HEK293 (cell line): Measurements from ENCODE around the gene SH3D19.

Experiments used
- CTCF ChIA-PET: fragments of 350-600 bp; formaldehyde crosslinking; extraction: SDS; loops from one replicate; lab custom pipeline; 2021; ENCODE audit warnings: antibody characterized with exemption; lab: Yijun Ruan, JAX
- POLR2A ChIA-PET: fragments of 300-600 bp; formaldehyde crosslinking; extraction: SDS; loops from one replicate; lab custom pipeline; 2020; ENCODE audit warnings: antibody characterized with exemption, inconsistent platforms; lab: Yijun Ruan, JAX
- H3K27ac ChIP-seq: fragments of 200-500 bp; sonication (Bioruptor generic); 2 replicates; pipeline ENCODE4 v1.5.1; 2014; ENCODE audit warnings: low read depth, low read length, control low read depth, inconsistent platforms; ENCODE audit errors: extremely low read depth
- H3K36me3 ChIP-seq, 2 experiments: fragments of 200-500 bp in 1 of 2; sonication (Bioruptor generic) in 1 of 2; 1 replicate in 1 of 2; 2 replicates in 1 of 2; pipeline ENCODE4 v1.5.1; 2014 to 2017; ENCODE audit warnings: inconsistent platforms in 2 of 2, low read length in 2 of 2; ENCODE audit not compliant: control insufficient read depth in 2 of 2, insufficient read depth in 1 of 2
- H3K4me1 ChIP-seq: fragments of 200-500 bp; sonication (Bioruptor generic); 2 replicates; pipeline ENCODE4 v1.5.1; 2014; ENCODE audit warnings: mild to moderate bottlenecking, low read length, inconsistent platforms; ENCODE audit not compliant: control insufficient read depth, insufficient read depth
- H3K4me3 ChIP-seq: 2 replicates; pipeline ENCODE4 v1.5.1; 2011; ENCODE audit warnings: low read depth, mild to moderate bottlenecking, control low read depth, low read length, moderate library complexity
- H3K9me3 ChIP-seq: fragments of 200-500 bp; sonication (Bioruptor generic); 2 replicates; pipeline ENCODE4 v1.5.1; 2014; ENCODE audit warnings: low read depth, low read length, inconsistent platforms; ENCODE audit not compliant: control insufficient read depth, insufficient read depth
- FEZF1 ChIP-seq: fragments of 450-650 bp; formaldehyde crosslinking; IDR thresholded peaks from 2 replicates; pipeline ENCODE4 v1.5.1; 2016; ENCODE audit warnings: missing biosample characterization, missing genetic modification characterization
- KLF8 ChIP-seq: fragments of 450-650 bp; formaldehyde crosslinking; IDR thresholded peaks from 2 replicates; pipeline ENCODE4 v1.5.1; 2016; ENCODE audit warnings: missing biosample characterization, missing genetic modification characterization
- TRIM28 ChIP-seq: IDR thresholded peaks from 2 replicates; pipeline ENCODE4 v1.6.1; 2011; ENCODE audit warnings: low read length, control low read depth, borderline replicate concordance
- ZFHX2 ChIP-seq: fragments of 450-650 bp; formaldehyde crosslinking; conservative IDR thresholded peaks from 2 replicates; pipeline ENCODE4 v1.5.1; 2016; ENCODE audit warnings: missing biosample characterization, missing genetic modification characterization
- ZIC2 ChIP-seq: fragments of 450-650 bp; formaldehyde crosslinking; IDR thresholded peaks from 2 replicates; pipeline ENCODE4 v1.5.1; 2016; ENCODE audit warnings: missing biosample characterization, missing genetic modification characterization
- ZNF112 ChIP-seq: fragments of 450-650 bp; formaldehyde crosslinking; IDR thresholded peaks from 2 replicates; pipeline ENCODE4 v1.5.0; 2017; ENCODE audit warnings: missing biosample characterization, missing genetic modification characterization
- ZNF114 ChIP-seq: fragments of 450-650 bp; formaldehyde crosslinking; IDR thresholded peaks from 2 replicates; pipeline ENCODE4 v1.5.0; 2017; ENCODE audit warnings: missing biosample characterization, missing genetic modification characterization
- ZNF155 ChIP-seq: fragments of 450-650 bp; formaldehyde crosslinking; IDR thresholded peaks from 2 replicates; pipeline ENCODE4 v1.5.1; 2016; ENCODE audit warnings: missing biosample characterization, missing genetic modification characterization
- ZNF23 ChIP-seq: fragments of 450-650 bp; formaldehyde crosslinking; IDR thresholded peaks from 2 replicates; pipeline ENCODE4 v1.5.1; 2016; ENCODE audit warnings: missing biosample characterization, missing genetic modification characterization, borderline replicate concordance
- ZNF266 ChIP-seq: fragments of 450-650 bp; formaldehyde crosslinking; IDR thresholded peaks from 2 replicates; pipeline ENCODE4 v1.5.1; 2016; ENCODE audit warnings: missing biosample characterization, missing genetic modification characterization, low read depth
- ZNF324 ChIP-seq: fragments of 450-650 bp; formaldehyde crosslinking; IDR thresholded peaks from 2 replicates; pipeline ENCODE4 v1.5.1; 2016; ENCODE audit warnings: missing biosample characterization, missing genetic modification characterization
- ZNF426 ChIP-seq: fragments of 450-650 bp; formaldehyde crosslinking; IDR thresholded peaks from 2 replicates; pipeline ENCODE4 v1.5.1; 2017; ENCODE audit warnings: missing biosample characterization, missing genetic modification characterization, mild to moderate bottlenecking, inconsistent platforms, moderate library complexity
- ZNF521 ChIP-seq: fragments of 450-650 bp; formaldehyde crosslinking; IDR thresholded peaks from 2 replicates; pipeline ENCODE4 v1.5.1; 2017; ENCODE audit warnings: missing biosample characterization, mild to moderate bottlenecking, missing genetic modification characterization
- ZNF530 ChIP-seq: fragments of 450-650 bp; formaldehyde crosslinking; IDR thresholded peaks from 2 replicates; pipeline ENCODE4 v1.5.1; 2016; ENCODE audit warnings: low read depth, missing biosample characterization, missing genetic modification characterization
- ZNF555 ChIP-seq: fragments of 450-650 bp; formaldehyde crosslinking; conservative IDR thresholded peaks from 2 replicates; pipeline ENCODE4 v1.5.1; 2017; ENCODE audit warnings: missing biosample characterization, mild to moderate bottlenecking, missing genetic modification characterization, inconsistent platforms
- ZNF560 ChIP-seq: fragments of 450-650 bp; formaldehyde crosslinking; IDR thresholded peaks from 2 replicates; pipeline ENCODE4 v1.5.1; 2017; ENCODE audit warnings: missing biosample characterization, missing genetic modification characterization, borderline replicate concordance
- ZNF561 ChIP-seq: fragments of 450-650 bp; IDR thresholded peaks from 2 replicates; pipeline ENCODE4 v1.5.1; 2018; ENCODE audit warnings: missing biosample characterization, missing genetic modification characterization, borderline replicate concordance
- ZNF624 ChIP-seq: fragments of 450-650 bp; formaldehyde crosslinking; IDR thresholded peaks from 2 replicates; pipeline ENCODE4 v1.5.1; 2017; ENCODE audit warnings: missing biosample characterization, missing genetic modification characterization
- ZNF747 ChIP-seq: fragments of 450-650 bp; formaldehyde crosslinking; IDR thresholded peaks from 2 replicates; pipeline ENCODE4 v1.5.1; 2016; ENCODE audit warnings: missing biosample characterization, missing genetic modification characterization
- ZNF792 ChIP-seq: fragments of 450-650 bp; formaldehyde crosslinking; IDR thresholded peaks from 2 replicates; pipeline ENCODE4 v1.5.1; 2016; ENCODE audit warnings: missing biosample characterization, missing genetic modification characterization
- TF ChIP-seq, protein P1 (sequence below): fragments of 450-650 bp; formaldehyde crosslinking; IDR thresholded peaks from 2 replicates; pipeline ENCODE4 v1.5.1; 2017; ENCODE audit warnings: missing biosample characterization, missing genetic modification characterization
- TF ChIP-seq, protein P2 (sequence below): fragments of 450-650 bp; formaldehyde crosslinking; IDR thresholded peaks from 2 replicates; pipeline ENCODE4 v1.5.1; 2017; ENCODE audit warnings: missing biosample characterization, missing genetic modification characterization
- TF ChIP-seq, protein P3 (sequence below): fragments of 450-650 bp; formaldehyde crosslinking; IDR thresholded peaks from 2 replicates; pipeline ENCODE4 v1.5.1; 2017; ENCODE audit warnings: missing biosample characterization, mild to moderate bottlenecking, missing genetic modification characterization, moderate library complexity
- TF ChIP-seq, protein P4 (sequence below): fragments of 450-650 bp; formaldehyde crosslinking; IDR thresholded peaks from 2 replicates; pipeline ENCODE4 v1.5.1; 2016; ENCODE audit warnings: missing biosample characterization, missing genetic modification characterization
- TF ChIP-seq, protein P5 (sequence below): fragments of 450-650 bp; formaldehyde crosslinking; IDR thresholded peaks from 2 replicates; pipeline ENCODE4 v1.5.1; 2016; ENCODE audit warnings: missing biosample characterization, missing genetic modification characterization, low read depth

SH3D19 gene

DNA sequence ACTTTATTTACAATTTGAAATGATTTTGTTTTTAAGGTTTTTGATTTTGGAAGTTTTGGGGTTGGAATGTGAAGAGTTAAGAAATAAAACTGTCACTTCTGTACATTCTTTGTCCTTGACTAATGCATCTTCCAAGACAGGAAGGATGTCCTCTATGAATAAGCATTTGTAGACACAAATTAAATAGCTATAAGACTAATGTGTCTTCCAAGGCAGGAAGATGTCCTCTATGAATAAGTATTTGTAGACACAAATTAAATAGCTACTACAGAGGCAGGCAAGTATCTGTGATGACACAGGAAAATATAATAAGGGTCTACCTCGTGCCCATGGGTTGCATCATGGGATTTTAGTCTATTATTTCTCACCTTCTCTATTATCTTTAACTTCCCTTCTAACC is 33.9 kb downstream of the SH3D19 start:
- Histone ChIP-seq H3K36me3 (peaks cover 0 to 6% of the 10 kb centered on the region in 2 experiments; a peak in 1 of 3 replicates), H3K4me1 (peaks cover 2% of the 10 kb centered on the region; the same call in 1 of the 2 replicates), H3K9me3 (no peaks in the 10 kb centered on the region), H3K4me3 (no peak overlapping the region), H3K27ac (no peak overlapping the region)
- no peak for TF ChIP-seq ZNF555 (tag by site-specific recombination)
- TF ChIP-seq, protein P1, sequence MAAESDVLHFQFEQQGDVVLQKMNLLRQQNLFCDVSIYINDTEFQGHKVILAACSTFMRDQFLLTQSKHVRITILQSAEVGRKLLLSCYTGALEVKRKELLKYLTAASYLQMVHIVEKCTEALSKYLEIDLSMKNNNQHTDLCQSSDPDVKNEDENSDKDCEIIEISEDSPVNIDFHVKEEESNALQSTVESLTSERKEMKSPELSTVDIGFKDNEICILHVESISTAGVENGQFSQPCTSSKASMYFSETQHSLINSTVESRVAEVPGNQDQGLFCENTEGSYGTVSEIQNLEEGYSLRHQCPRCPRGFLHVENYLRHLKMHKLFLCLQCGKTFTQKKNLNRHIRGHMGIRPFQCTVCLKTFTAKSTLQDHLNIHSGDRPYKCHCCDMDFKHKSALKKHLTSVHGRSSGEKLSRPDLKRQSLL (tag by site-specific recombination), result no peak
- no peak for TF ChIP-seq FEZF1 (tag by site-specific recombination)
- no peak for TF ChIP-seq ZNF747
- no peak for TF ChIP-seq TRIM28
- TF ChIP-seq ZNF560 (tag by site-specific recombination), result no peak
- ChIA-PET POLR2A (no interaction called here), CTCF (interaction anchor here (0.7 kb wide), 1 partner anchor 16 kb away, joined by 3 read pairs; no protein-coding TSS in a partner anchor)

DNA sequence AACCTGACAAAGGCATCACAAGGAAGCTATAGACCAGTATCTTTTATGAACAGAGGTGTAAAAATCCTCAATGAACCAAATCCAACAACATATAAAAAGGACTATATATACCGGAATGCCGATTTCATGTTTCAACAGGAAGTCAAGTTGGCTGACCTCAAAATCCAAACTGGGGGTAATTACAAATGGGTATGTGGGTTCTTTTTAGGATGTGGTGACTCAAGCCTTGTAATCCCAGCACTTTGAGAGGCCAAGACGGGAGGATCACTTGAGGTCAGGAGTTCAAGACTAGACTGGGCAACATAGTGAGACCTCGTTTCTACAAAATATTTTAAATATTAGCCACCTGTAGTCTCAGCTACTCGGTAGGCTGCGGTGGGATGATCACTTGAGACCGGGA is 38.0 kb downstream of the SH3D19 start:
- Histone ChIP-seq H3K4me1 (no peaks in the 10 kb centered on the region), H3K9me3 (no peaks in the 10 kb centered on the region), H3K36me3 (no peaks in the 10 kb centered on the region), H3K27ac (no peak overlapping the region), H3K4me3 (no peak overlapping the region)
- ChIA-PET POLR2A (no interaction called here), CTCF (interaction anchor here (0.8 kb wide), 1 partner anchor 189 kb away, joined by 3 read pairs; no protein-coding TSS in a partner anchor)
- TF ChIP-seq, protein P2, sequence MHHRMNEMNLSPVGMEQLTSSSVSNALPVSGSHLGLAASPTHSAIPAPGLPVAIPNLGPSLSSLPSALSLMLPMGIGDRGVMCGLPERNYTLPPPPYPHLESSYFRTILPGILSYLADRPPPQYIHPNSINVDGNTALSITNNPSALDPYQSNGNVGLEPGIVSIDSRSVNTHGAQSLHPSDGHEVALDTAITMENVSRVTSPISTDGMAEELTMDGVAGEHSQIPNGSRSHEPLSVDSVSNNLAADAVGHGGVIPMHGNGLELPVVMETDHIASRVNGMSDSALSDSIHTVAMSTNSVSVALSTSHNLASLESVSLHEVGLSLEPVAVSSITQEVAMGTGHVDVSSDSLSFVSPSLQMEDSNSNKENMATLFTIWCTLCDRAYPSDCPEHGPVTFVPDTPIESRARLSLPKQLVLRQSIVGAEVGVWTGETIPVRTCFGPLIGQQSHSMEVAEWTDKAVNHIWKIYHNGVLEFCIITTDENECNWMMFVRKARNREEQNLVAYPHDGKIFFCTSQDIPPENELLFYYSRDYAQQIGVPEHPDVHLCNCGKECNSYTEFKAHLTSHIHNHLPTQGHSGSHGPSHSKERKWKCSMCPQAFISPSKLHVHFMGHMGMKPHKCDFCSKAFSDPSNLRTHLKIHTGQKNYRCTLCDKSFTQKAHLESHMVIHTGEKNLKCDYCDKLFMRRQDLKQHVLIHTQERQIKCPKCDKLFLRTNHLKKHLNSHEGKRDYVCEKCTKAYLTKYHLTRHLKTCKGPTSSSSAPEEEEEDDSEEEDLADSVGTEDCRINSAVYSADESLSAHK (tag by site-specific recombination), result no peak
- TF ChIP-seq ZNF521 (tag by site-specific recombination) (no peak), ZNF114 (no peak), ZNF266 (tag by site-specific recombination) (no peak), ZNF155 (tag by site-specific recombination) (no peak), ZNF624 (tag by site-specific recombination) (no peak), KLF8 (tag by site-specific recombination) (no peak), ZNF112 (tag by site-specific recombination) (no peak), ZNF792 (tag by site-specific recombination) (no peak), ZNF561 (no peak), ZNF23 (tag by site-specific recombination) (no peak), ZFHX2 (no peak), ZNF426 (tag by site-specific recombination) (no peak), ZNF324 (tag by site-specific recombination) (no peak), ZIC2 (no peak), ZNF530 (no peak)
- TF ChIP-seq, protein P3, sequence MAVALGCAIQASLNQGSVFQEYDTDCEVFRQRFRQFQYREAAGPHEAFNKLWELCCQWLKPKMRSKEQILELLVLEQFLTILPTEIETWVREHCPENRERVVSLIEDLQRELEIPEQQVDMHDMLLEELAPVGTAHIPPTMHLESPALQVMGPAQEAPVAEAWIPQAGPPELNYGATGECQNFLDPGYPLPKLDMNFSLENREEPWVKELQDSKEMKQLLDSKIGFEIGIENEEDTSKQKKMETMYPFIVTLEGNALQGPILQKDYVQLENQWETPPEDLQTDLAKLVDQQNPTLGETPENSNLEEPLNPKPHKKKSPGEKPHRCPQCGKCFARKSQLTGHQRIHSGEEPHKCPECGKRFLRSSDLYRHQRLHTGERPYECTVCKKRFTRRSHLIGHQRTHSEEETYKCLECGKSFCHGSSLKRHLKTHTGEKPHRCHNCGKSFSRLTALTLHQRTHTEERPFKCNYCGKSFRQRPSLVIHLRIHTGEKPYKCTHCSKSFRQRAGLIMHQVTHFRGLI (tag by site-specific recombination), result no peak
- TF ChIP-seq, protein P4, sequence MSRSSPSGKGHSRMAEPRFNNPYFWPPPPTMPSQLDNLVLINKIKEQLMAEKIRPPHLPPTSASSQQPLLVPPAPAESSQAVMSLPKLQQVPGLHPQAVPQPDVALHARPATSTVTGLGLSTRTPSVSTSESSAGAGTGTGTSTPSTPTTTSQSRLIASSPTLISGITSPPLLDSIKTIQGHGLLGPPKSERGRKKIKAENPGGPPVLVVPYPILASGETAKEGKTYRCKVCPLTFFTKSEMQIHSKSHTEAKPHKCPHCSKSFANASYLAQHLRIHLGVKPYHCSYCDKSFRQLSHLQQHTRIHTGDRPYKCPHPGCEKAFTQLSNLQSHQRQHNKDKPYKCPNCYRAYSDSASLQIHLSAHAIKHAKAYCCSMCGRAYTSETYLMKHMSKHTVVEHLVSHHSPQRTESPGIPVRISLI (tag by site-specific recombination), result no peak
- TF ChIP-seq, protein P5, sequence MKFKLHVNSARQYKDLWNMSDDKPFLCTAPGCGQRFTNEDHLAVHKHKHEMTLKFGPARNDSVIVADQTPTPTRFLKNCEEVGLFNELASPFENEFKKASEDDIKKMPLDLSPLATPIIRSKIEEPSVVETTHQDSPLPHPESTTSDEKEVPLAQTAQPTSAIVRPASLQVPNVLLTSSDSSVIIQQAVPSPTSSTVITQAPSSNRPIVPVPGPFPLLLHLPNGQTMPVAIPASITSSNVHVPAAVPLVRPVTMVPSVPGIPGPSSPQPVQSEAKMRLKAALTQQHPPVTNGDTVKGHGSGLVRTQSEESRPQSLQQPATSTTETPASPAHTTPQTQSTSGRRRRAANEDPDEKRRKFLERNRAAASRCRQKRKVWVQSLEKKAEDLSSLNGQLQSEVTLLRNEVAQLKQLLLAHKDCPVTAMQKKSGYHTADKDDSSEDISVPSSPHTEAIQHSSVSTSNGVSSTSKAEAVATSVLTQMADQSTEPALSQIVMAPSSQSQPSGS (tag by site-specific recombination), result no peak
